Neuron (in vitro differentiated cells): ENCODE measurements around the gene ZNF117.
A peak's percentile ranks its signal among the peaks of the same experiment; 100 is the strongest.
"Not testable (repeated sequence)": the region's sequence is repeated elsewhere in the genome, so short reads cannot be mapped to it uniquely, and the experiment has no call there.

ENCODE experiments used
- H2AFZ ChIP-seq: one replicate; pipeline ENCODE4 v1.6.1; 2013; ENCODE audit warnings: low read depth, mild to moderate bottlenecking, inconsistent platforms, low read length, moderate library complexity
- H3K27me3 ChIP-seq: one replicate; pipeline ENCODE4 v1.6.1; 2013; ENCODE audit warnings: low read length; ENCODE audit not compliant: insufficient read depth
- H3K36me3 ChIP-seq: one replicate; pipeline ENCODE4 v1.6.1; 2013; ENCODE audit warnings: low read length; ENCODE audit not compliant: insufficient read depth
- H3K4me1 ChIP-seq: one replicate; pipeline ENCODE4 v1.6.1; 2013; ENCODE audit warnings: low read length; ENCODE audit not compliant: insufficient read depth
- H3K4me3 ChIP-seq: 2 replicates; pipeline ENCODE4 v1.5.1; 2013; ENCODE audit warnings: mild to moderate bottlenecking, low read length, moderate library complexity
- H3K9me3 ChIP-seq: one replicate; pipeline ENCODE4 v1.6.1; 2013; ENCODE audit warnings: low read length

ZNF117 gene

GRCh38 chr7:64965594-64965993 lies 25.2 kb downstream of the ZNF117 start:
- H3K4me3 ChIP-seq: no peak overlapping the region
- peaks cover 3% of the 10 kb centered on the region for H3K4me1 ChIP-seq
- H3K27me3 ChIP-seq: no peaks in the 10 kb centered on the region
- no peaks in the 10 kb centered on the region for H3K36me3 ChIP-seq
- H3K9me3 ChIP-seq: no peaks in the 10 kb centered on the region
- H2AFZ ChIP-seq: no peak overlapping the region

- H3K9me3 ChIP-seq: no peaks in the 10 kb centered on the region
- no peak overlapping the region for H3K4me3 ChIP-seq
- H3K4me1 ChIP-seq: no peaks in the 10 kb centered on the region
- H2AFZ ChIP-seq: no peak overlapping the region
- no peaks in the 10 kb centered on the region for H3K27me3 ChIP-seq
- H3K36me3 ChIP-seq: no peaks in the 10 kb centered on the region
Measured at GRCh38 chr7:64959072-64959747, 31.6 kb downstream of the ZNF117 start.

- H2AFZ ChIP-seq: no peak overlapping the region
- no peaks in the 10 kb centered on the region for H3K36me3 ChIP-seq
- H3K4me1 ChIP-seq: peaks cover 5% of the 10 kb centered on the region
- H3K9me3 ChIP-seq: no peaks in the 10 kb centered on the region
- H3K4me3 ChIP-seq: no peak overlapping the region
- H3K27me3 ChIP-seq: peaks cover 11% of the 10 kb centered on the region
Measured at GRCh38 chr7:64951250-64951848, 39.5 kb downstream of the ZNF117 start.

- H3K9me3 ChIP-seq, H3K4me1 ChIP-seq, H3K4me3 ChIP-seq, H2AFZ ChIP-seq, H3K36me3 ChIP-seq: not testable (repeated sequence)
- peaks cover 11% of the 10 kb centered on the region for H3K27me3 ChIP-seq
Measured at GRCh38 chr7:64950673-64951072, 40.2 kb downstream of the ZNF117 start.

GRCh38 chr7:64948774-64949173 lies 42.1 kb downstream of the ZNF117 start:
- H3K27me3 ChIP-seq: peaks cover 11% of the 10 kb centered on the region
- H3K4me3 ChIP-seq, H2AFZ ChIP-seq, H3K9me3 ChIP-seq, H3K36me3 ChIP-seq, H3K4me1 ChIP-seq: not testable (repeated sequence)

- no peaks in the 10 kb centered on the region for H3K36me3 ChIP-seq
- H3K27me3 ChIP-seq: peaks cover 11% of the 10 kb centered on the region
- peaks cover 5% of the 10 kb centered on the region for H3K4me1 ChIP-seq
- H2AFZ ChIP-seq: peak overlapping the region; percentile 82
- no peaks in the 10 kb centered on the region for H3K9me3 ChIP-seq
- H3K4me3 ChIP-seq: peak overlapping the region; percentile 49
Measured at GRCh38 chr7:64947252-64948000, 43.4 kb downstream of the ZNF117 start.

- Histone ChIP-seq H3K9me3 (no peaks in the 10 kb centered on the region), H3K4me3 (peak overlapping the region; percentile 49), H3K4me1 (peaks cover 5% of the 10 kb centered on the region), H3K27me3 (peaks cover 11% of the 10 kb centered on the region), H2AFZ (peak overlapping the region; percentile 82), H3K36me3 (no peaks in the 10 kb centered on the region)
Measured at GRCh38 chr7:64946772-64947171, 44.1 kb downstream of the ZNF117 start.

GRCh38 chr7:64945503-64946175 lies 45.2 kb downstream of the ZNF117 start:
- no peak overlapping the region for H3K4me3 ChIP-seq
- H3K4me1 ChIP-seq: peaks cover 5% of the 10 kb centered on the region
- H3K36me3 ChIP-seq: no peaks in the 10 kb centered on the region
- peaks cover 11% of the 10 kb centered on the region for H3K27me3 ChIP-seq
- H3K9me3 ChIP-seq: no peaks in the 10 kb centered on the region
- no peak overlapping the region for H2AFZ ChIP-seq

GRCh38 chr7:64944667-64945502 lies 46.0 kb downstream of the ZNF117 start:
- not testable (repeated sequence) for H3K9me3 ChIP-seq, H3K4me3 ChIP-seq, H2AFZ ChIP-seq, H3K36me3 ChIP-seq, H3K4me1 ChIP-seq
- peaks cover 11% of the 10 kb centered on the region for H3K27me3 ChIP-seq

GRCh38 chr7:64940021-64940420 lies 50.8 kb downstream of the ZNF117 start:
- not testable (repeated sequence) for H3K36me3 ChIP-seq, H2AFZ ChIP-seq, H3K9me3 ChIP-seq, H3K4me1 ChIP-seq, H3K27me3 ChIP-seq, H3K4me3 ChIP-seq

GRCh38 chr7:64938540-64938939 lies 52.3 kb downstream of the ZNF117 start:
- H2AFZ ChIP-seq: no peak overlapping the region
- no peaks in the 10 kb centered on the region for H3K9me3 ChIP-seq
- H3K36me3 ChIP-seq: no peaks in the 10 kb centered on the region
- H3K4me3 ChIP-seq: no peak overlapping the region
- H3K27me3 ChIP-seq: no peaks in the 10 kb centered on the region
- no peaks in the 10 kb centered on the region for H3K4me1 ChIP-seq

GRCh38 chr7:64934478-64934877 lies 56.4 kb downstream of the ZNF117 start:
- peaks cover 4% of the 10 kb centered on the region for H3K36me3 ChIP-seq
- H3K27me3 ChIP-seq: no peaks in the 10 kb centered on the region
- H2AFZ ChIP-seq: no peak overlapping the region
- peaks cover 4% of the 10 kb centered on the region for H3K9me3 ChIP-seq
- H3K4me3 ChIP-seq: no peak overlapping the region
- H3K4me1 ChIP-seq: no peaks in the 10 kb centered on the region
